HG03354 (cell line): ENCODE measurements around the gene PSG3.
"Not testable (repeated sequence)": the region's sequence is repeated elsewhere in the genome, so short reads cannot be mapped to it uniquely, and the experiment has no call there.

Experiments
- ATAC-seq: cut with Tn5 transposase; IDR thresholded peaks from one replicate; pipeline ENCODE4 v1.9.1; 2021; ENCODE audit warnings: mild to moderate bottlenecking; ENCODE audit not compliant: unreplicated experiment, poor library complexity, severe bottlenecking

Gene PSG3

DNA sequence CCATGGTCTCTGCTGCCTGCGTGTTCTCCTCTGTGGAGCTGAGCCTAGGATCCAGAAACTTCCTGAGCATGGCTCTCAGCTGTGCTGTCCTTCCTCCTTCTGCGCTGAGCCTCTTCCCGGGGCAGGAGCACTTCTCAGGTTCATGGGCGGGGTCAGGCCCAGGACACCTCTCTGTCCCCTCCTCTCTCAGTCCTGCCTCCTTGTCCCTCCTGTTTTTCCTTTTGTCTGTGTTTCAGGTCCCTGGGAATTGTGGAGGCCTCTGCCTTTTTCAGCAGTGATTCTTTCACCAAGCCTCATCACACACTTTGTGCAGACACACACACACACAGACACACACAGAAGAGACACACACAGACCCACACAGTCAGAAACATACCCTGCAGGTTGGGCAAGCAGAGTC, at the start of gene PSG3:
TSS of gene PSG3 (minus strand) at position 101 of the 400 bp plus-strand sequence. CDS start at position 4, 97 bp downstream.
- ATAC-seq, result not testable (repeated sequence)

- not testable (repeated sequence) for ATAC-seq
Observed at GRCh38 chr19:42788766-42789165, 48.5 kb upstream of the PSG3 start.

DNA sequence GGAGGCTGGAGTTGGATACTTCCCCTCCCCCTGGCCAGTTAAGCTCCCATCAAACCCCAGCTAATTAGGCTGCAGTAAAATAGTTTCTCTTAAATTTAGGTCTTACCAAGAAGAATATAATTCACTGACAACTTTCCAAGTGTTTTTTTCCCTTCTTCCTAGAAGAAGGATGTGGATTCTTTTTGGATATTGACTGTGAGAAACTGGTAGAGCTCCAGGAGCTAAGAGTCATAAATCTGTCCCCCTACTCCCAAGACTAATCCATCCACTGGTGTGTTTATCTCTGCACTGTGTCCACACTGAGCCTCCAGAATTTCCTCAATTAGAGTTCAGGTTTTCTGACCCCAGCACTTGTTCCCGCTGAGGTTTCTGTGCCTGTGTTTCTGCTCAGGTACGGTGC, 47.5 kb upstream of the PSG3 start:
- ATAC-seq, result not testable (repeated sequence)

- ATAC-seq, result not testable (repeated sequence)
Observed at GRCh38 chr19:42776750-42777612, 36.7 kb upstream of the PSG3 start.

DNA sequence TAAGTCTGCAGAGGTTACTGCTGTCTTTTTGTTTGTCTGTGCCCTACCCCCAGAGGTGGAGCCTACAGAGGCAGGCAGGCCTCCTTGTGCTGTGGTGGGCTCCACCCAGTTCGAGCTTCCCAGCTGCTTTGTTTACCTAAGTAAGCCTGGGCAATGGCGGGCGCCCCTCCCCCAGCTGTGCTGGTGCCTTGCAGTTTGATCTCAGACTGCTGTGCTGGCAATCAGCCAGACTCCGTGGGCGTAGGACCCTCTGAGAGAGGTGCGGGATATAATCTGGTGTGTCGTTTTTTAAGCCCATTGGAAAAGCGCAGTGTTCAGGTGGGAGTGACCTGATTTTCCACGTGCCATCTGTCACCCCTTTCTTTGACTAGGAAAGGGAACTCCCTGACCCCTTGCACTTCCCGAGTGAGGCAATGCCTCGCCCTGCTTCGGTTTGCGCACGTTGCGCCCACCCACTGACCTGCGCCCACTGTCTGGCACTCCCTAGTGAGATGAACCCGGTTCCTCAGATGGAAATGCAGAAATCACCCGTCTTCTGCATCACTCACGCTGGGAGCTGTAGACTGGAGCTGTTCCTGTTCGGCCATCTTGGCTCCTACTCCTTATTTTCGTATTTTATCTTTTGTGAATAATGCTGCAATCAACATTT, 34.4 kb upstream of the PSG3 start:
- ATAC-seq, result not testable (repeated sequence)

DNA sequence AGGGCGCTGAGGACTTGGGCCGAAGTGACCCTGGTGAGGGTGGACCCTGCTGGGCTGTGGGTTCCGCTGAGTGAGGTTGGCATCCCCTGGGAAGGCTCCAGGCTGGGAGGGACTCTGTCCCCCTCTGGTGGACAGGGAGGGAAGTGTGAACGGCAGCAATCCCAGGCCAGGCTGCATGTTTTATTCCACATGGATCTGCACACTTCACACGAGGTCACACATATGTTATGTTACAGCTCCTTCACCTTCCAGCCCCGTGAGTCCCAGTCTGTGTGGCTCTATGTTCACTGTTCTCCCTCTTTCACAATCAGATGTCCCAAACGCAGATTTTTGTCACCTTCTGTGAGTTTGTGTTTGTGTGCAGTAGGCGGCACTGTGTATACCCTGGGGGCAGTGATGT, 27.0 kb upstream of the PSG3 start:
- ATAC-seq, result not testable (repeated sequence)

DNA sequence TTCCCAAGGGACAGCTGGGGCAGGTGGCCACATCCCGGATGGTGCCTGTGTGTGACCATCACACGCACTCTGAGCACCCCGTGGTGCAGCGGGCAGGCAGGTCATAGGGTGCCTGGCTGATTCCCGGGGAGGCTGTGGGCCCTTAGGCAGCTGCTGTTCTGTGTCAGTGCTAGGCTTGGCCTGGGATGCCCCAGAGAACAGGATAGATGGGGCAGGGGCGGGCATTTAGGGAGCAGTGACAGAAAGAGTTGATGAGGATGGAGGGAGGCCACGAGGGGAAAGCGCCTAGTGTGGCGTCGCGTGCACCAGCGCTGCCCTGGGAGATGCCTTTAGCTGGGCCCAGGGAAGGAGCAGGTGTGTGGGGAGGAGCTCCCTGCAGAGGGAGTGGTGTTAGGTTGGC, 26.6 kb upstream of the PSG3 start:
- ATAC-seq, result not testable (repeated sequence)

DNA sequence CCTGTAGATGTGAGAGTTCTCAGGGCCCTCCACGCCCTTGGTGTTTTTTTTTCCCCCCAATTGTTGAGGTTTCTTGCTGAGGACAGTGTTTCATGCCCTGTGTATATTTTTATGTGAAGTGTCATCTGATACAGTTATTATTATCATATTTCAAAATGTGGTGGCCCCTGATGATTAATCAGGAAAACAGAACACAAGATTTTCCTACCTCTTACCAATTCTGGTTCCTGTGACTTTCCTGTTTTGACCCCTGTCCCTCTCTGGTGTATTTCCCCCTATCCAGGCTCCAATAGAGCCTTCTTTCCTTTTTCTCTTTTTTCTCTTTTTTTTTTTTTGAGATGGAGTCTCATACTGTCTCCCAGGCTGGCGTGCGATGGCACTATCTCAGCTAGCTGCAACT, 24.6 kb upstream of the PSG3 start:
- ATAC-seq, result no peak

DNA sequence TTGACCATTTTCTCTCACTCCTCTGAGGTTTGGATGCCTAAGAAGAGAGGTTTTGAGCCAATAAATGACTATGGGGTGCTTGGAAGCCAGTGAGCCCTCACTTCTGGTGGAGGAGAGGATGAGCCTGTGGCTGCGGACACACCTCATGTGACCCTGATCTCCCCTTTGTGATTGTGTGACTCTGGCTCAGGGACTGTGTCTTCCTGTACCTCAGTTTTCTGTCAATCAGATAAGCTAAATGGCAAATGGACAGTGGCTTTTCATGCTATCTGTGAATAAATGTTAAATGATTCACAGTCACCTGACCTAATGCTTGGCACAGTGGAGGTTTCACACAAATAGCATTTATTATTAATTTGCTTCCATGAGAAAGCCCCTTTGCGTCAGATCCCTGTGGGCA, 22.5 kb upstream of the PSG3 start:
- no peak for ATAC-seq

GRCh38 chr19:42761924-42762295, 21.6 kb upstream of the PSG3 start:
- not testable (repeated sequence) for ATAC-seq

GRCh38 chr19:42760954-42761923, 21.0 kb upstream of the PSG3 start:
- not testable (repeated sequence) for ATAC-seq

- not testable (repeated sequence) for ATAC-seq
Observed at GRCh38 chr19:42758667-42759066, 18.4 kb upstream of the PSG3 start.

GRCh38 chr19:42752246-42752645, 12.0 kb upstream of the PSG3 start:
- not testable (repeated sequence) for ATAC-seq

- ATAC-seq, result not testable (repeated sequence)
Observed at GRCh38 chr19:42741726-42742607, 1.7 kb upstream of the PSG3 start.

DNA sequence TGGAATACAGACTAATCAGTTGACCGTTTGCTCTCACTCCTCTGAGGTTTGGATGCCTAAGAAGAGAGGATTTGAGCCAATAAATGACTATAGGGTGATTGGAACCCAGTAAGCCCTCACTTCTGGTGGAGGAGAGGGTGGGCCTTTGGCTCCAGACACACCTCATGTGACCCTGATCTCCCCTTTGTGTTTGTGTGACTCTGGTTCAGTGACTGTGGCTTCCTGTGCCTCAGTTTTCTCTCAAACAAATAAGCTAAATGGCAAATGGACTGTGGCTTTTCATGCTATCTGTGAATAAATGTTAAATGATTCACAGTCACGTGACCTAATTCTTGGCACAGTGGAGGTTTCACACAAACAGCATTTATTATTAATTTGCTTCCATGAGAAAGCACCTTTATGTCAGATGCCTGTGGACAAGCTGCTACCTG, 2.7 kb downstream of the PSG3 start:
- ATAC-seq, result not testable (repeated sequence)

DNA sequence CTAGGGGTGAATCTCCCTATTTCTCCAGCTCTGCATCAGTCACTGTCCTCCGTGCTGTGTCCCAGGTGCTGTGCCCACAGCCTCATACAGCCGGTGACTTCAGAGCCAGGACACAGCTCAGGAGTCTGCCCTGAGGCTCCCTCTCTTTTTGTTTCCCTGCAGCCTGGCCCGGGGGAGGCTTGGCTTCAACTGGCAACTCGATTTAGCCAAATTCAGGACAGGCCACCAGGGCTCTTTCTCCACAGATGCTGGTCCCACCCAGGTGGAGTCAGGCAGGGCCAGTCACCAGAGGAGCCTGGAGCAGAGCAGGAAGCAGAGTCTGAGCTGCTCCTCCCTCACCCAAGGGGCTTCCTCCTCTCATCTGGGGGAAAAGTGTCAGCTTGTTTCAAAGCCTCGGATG, 11.9 kb downstream of the PSG3 start:
- not testable (repeated sequence) for ATAC-seq

DNA sequence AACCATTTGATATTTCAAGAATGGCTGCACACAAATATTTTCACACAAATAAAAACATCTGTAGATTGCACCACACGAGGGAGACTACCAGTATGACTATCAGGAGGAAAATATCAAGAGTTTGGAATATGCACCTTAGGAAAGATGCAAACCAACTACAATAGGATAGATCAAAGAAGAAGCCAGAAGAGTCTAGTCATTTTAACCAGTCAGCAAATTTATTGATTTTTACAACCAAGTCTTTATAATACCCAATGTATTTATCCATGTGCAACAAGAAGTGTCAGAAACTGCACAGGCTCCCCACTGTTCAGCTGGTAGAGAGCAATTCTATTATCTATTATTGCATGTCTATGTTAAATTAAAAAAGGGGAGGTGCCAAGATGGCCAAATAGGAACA, 26.3 kb downstream of the PSG3 start:
- not testable (repeated sequence) for ATAC-seq

DNA sequence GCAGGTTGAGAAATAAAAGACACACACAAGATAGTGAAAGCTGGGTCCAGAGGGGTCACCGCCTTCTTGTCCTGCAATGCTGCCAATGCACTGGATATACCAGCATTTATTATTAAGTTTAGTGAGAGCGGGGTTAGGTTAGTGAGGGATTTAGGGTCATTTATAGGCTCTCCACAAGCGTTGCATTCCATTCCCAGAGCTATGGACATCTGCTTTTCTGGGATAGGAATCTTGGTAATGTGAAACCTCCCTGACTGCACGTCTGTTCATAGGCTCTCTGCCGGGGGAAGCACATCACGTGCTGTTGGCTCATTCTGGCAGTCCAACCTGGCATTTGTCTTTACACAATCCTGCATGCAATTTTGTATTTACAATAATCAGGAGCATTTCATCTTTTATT, 27.5 kb downstream of the PSG3 start:
- ATAC-seq, result not testable (repeated sequence)

- ATAC-seq, result not testable (repeated sequence)
Observed at GRCh38 chr19:42710986-42711385, 29.3 kb downstream of the PSG3 start.
